SK-N-SH (cell line): ENCODE measurements around the gene SF3A1. TPM values are rescaled to one million over a fixed set of nuclear protein-coding genes. Genes with fewer than 3 reads are reported as not detected.

Experiments used
- CTCF ChIA-PET: fragments of 300-600, 350-600 bp; formaldehyde crosslinking; extraction: SDS; loops from one replicate; lab custom pipeline; 2021; lab: Yijun Ruan, JAX
- POLR2A ChIA-PET: fragments of 350-600 bp; sonication (Branson Sonifier 250); formaldehyde crosslinking; extraction: SDS; loops from one replicate; lab custom pipeline; 2020; ENCODE audit warnings: antibody characterized with exemption, inconsistent platforms; lab: Yijun Ruan, JAX
- DNase-seq: peaks from one replicate; pipeline ENCODE4 v3.0.0; 2012
- H2AFZ ChIP-seq: fragments of 200-600 bp; sonication (generic); 2 replicates; pipeline ENCODE4 v1.8.1; 2016; ENCODE audit warnings: antibody characterized with exemption, mild to moderate bottlenecking, low read depth
- H3F3A ChIP-seq: fragments of 200-600 bp; sonication (generic); replicated peaks from 2 replicates; pipeline ENCODE3; 2016; ENCODE audit warnings: antibody characterized with exemption, mild to moderate bottlenecking; ENCODE audit not compliant: insufficient read depth
- H3K27ac ChIP-seq, 2 experiments: fragments of 200-500 bp in 1 of 2; fragments of 200-600 bp in 1 of 2; sonication (Bioruptor generic) in 1 of 2; sonication (generic), shearing (Covaris generic) in 1 of 2; 2 replicates each; pipeline versions ENCODE4 v1.5.1 to v1.6.1; 2014 to 2016; ENCODE audit warnings: low read depth in 2 of 2, inconsistent platforms in 1 of 2, low read length in 1 of 2, mild to moderate bottlenecking in 1 of 2, mixed read lengths in 1 of 2
- H3K27me3 ChIP-seq: fragments of 200-600 bp; sonication (generic), shearing (Covaris generic); 2 replicates; pipeline ENCODE4 v1.6.1; 2016; ENCODE audit warnings: mixed run types; ENCODE audit not compliant: insufficient read depth
- H3K36me3 ChIP-seq, 2 experiments: fragments of 200-500 bp in 1 of 2; fragments of 200-600 bp in 1 of 2; sonication (Bioruptor generic) in 1 of 2; sonication (generic) in 1 of 2; replicated peaks in 1 of 2; 2 replicates each; pipeline versions ENCODE3 to v1.5.1; 2014 to 2016; ENCODE audit warnings: low read length in 1 of 2, mild to moderate bottlenecking in 1 of 2; ENCODE audit not compliant: insufficient read depth in 2 of 2, control insufficient read depth in 1 of 2
- H3K4me1 ChIP-seq, 2 experiments: fragments of 200-500 bp in 1 of 2; fragments of 200-600 bp in 1 of 2; sonication (Bioruptor generic) in 1 of 2; sonication (generic), shearing (Covaris generic) in 1 of 2; 2 replicates each; pipeline versions ENCODE4 v1.5.1 to v1.6.1; 2014 to 2016; ENCODE audit warnings: low read depth in 1 of 2, low read length in 1 of 2, mixed run types in 1 of 2; ENCODE audit not compliant: insufficient read depth in 2 of 2, control insufficient read depth in 1 of 2
- H3K4me2 ChIP-seq: fragments of 200-600 bp; sonication (generic), shearing (Covaris generic); 2 replicates; pipeline ENCODE4 v1.6.1; 2017; ENCODE audit warnings: mixed run types
- H3K4me3 ChIP-seq, 2 experiments: fragments of 200-500 bp in 1 of 2; fragments of 200-600 bp in 1 of 2; sonication (Bioruptor generic) in 1 of 2; sonication (generic), shearing (Covaris generic) in 1 of 2; 2 replicates each; pipeline versions ENCODE4 v1.5.1 to v1.8.1; 2014 to 2016; ENCODE audit warnings: low read depth in 2 of 2, inconsistent platforms in 1 of 2, low read length in 1 of 2, mild to moderate bottlenecking in 1 of 2, mixed read lengths in 1 of 2, moderate library complexity in 1 of 2
- H3K79me2 ChIP-seq: fragments of 200-600 bp; sonication (generic); 2 replicates; pipeline ENCODE4 v1.8.1; 2017; ENCODE audit warnings: mild to moderate bottlenecking; ENCODE audit not compliant: insufficient read depth
- H3K9ac ChIP-seq: fragments of 200-600 bp; sonication (generic); 2 replicates; pipeline ENCODE4 v1.6.1; 2017; ENCODE audit warnings: mixed run types
- H3K9me2 ChIP-seq: fragments of 200-600 bp; sonication (generic); 2 replicates; pipeline ENCODE4 v1.6.1; 2017; ENCODE audit warnings: mixed run types
- H3K9me3 ChIP-seq: fragments of 200-600 bp; sonication (generic); 2 replicates; pipeline ENCODE4 v1.6.1; 2017; ENCODE audit warnings: mixed run types, mild to moderate bottlenecking, moderate library complexity
- H4K20me1 ChIP-seq: fragments of 200-600 bp; sonication (generic); 2 replicates; pipeline ENCODE4 v1.6.1; 2017; ENCODE audit warnings: mild to moderate bottlenecking, mixed run types; ENCODE audit not compliant: insufficient read depth
- CHD2 ChIP-seq: fragments of 150-350 bp; IDR thresholded peaks from 2 replicates; pipeline ENCODE4 v1.6.1; 2018; ENCODE audit warnings: low read length; ENCODE audit not compliant: partially characterized antibody
- EP300 ChIP-seq, 2 experiments: IDR thresholded peaks; 2 replicates each; pipeline versions ENCODE4 v1.4.0 to v1.6.1; 2012; ENCODE audit warnings: borderline replicate concordance in 1 of 2, low read depth in 1 of 2, low read length in 1 of 2
- FOSL2 ChIP-seq: IDR thresholded peaks from 2 replicates; pipeline ENCODE4 v1.4.0; 2012; ENCODE audit warnings: low read depth, mild to moderate bottlenecking, moderate library complexity, borderline replicate concordance
- FOXM1 ChIP-seq: IDR thresholded peaks from 2 replicates; pipeline ENCODE4 v1.4.0; 2012; ENCODE audit warnings: low read depth, mild to moderate bottlenecking
- JUND ChIP-seq: IDR thresholded peaks from 2 replicates; pipeline ENCODE4 v1.4.0; 2012
- MEF2A ChIP-seq: IDR thresholded peaks from 2 replicates; pipeline ENCODE4 v1.4.0; 2012; ENCODE audit warnings: low read depth, borderline replicate concordance
- MXI1 ChIP-seq: IDR thresholded peaks from 2 replicates; pipeline ENCODE4 v1.6.1; 2012; ENCODE audit warnings: mild to moderate bottlenecking, low read depth, low read length, improper control_type of control experiment
- NRF1 ChIP-seq: IDR thresholded peaks from 2 replicates; pipeline ENCODE4 v1.6.1; 2012; ENCODE audit warnings: low read depth, mild to moderate bottlenecking, low read length
- RAD21 ChIP-seq: IDR thresholded peaks from 2 replicates; pipeline ENCODE4 v1.6.1; 2012; ENCODE audit warnings: mild to moderate bottlenecking, low read length
- RFX5 ChIP-seq: IDR thresholded peaks from 2 replicates; pipeline ENCODE4 v1.6.1; 2012; ENCODE audit warnings: mild to moderate bottlenecking, improper control_type of control experiment, low read length
- SIN3A ChIP-seq: IDR thresholded peaks from 2 replicates; pipeline ENCODE4 v1.6.1; 2012; ENCODE audit warnings: low read depth, mild to moderate bottlenecking, low read length, moderate library complexity, borderline replicate concordance
- TEAD4 ChIP-seq: IDR thresholded peaks from 2 replicates; pipeline ENCODE4 v1.4.0; 2012; ENCODE audit warnings: mild to moderate bottlenecking, borderline replicate concordance; ENCODE audit not compliant: insufficient read depth
- YY1 ChIP-seq: IDR thresholded peaks from 2 replicates; pipeline ENCODE4 v1.4.0; 2012; ENCODE audit warnings: low read depth, mild to moderate bottlenecking
- WGBS: methylation state at CpG from one replicate; pipeline ENCODE4 v1.1.6; 2017; ENCODE audit warnings: low lambda C conversion rate; 5-methylcytosine and 5-hydroxymethylcytosine counted together
- polyA plus RNA-seq, 3 experiments: library from polyadenylated mRNA; depleted of rRNA; stranded (reverse); fragments of >200 nt; gene quantifications; 2 replicates each; pipeline ENCODE4 v1.2.3, GENCODE V29; 2012
- TF ChIP-seq, protein P1 (sequence below): fragments of 200-600 bp; sonication (generic); IDR thresholded peaks from 2 replicates; pipeline ENCODE4 v1.6.1; 2017; ENCODE audit warnings: antibody characterized with exemption, mild to moderate bottlenecking, moderate library complexity
- TF ChIP-seq, protein P2 (sequence below): IDR thresholded peaks from 2 replicates; pipeline ENCODE4 v1.4.0; 2012; ENCODE audit warnings: low read depth, borderline replicate concordance
- TF ChIP-seq, protein P3 (sequence below): fragments of 150-350 bp; IDR thresholded peaks from 2 replicates; pipeline ENCODE4 v1.6.1; 2016; ENCODE audit warnings: mild to moderate bottlenecking, low read depth, low read length
- TF ChIP-seq, protein P4 (sequence below): IDR thresholded peaks from 2 replicates; pipeline ENCODE4 v1.6.1; 2012; ENCODE audit warnings: mild to moderate bottlenecking, low read depth, low read length, moderate library complexity

Gene SF3A1
- polyA plus RNA-seq, 1 of the 3 experiments (the other 2 are of a cell fraction): 75.2 TPM

DNA sequence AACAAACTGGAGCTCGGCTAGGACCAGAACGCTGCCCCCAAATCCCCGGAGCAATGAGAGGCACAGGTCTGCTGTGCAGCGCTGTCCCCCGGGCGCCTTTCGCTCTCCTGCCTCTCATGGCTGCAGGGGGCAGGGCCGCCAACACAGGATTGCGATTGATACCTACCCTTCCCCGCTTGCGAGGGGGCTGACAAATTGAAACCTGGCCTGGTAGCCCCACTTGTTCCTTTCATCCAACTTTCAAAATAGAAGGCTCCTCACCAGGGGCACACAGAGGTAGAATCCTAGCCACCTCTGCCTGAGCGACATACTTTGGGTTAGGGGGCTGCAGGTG lies 66.7 kb downstream of the SF3A1 start:
- Histone ChIP-seq H3K79me2 (no peaks in the 10 kb centered on the region), H2AFZ (peak overlapping the region; percentile 66; the same call in 1 of the 2 replicates), H3K9me2 (no peaks in the 10 kb centered on the region), H3K9me3 (no peaks in the 10 kb centered on the region), H3K9ac (no peak overlapping the region), H3K27me3 (no peaks in the 10 kb centered on the region), H3K4me1 (peaks cover 16 to 30% of the 10 kb centered on the region in 2 experiments; a peak in 2 of 4 replicates), H3K27ac (peak overlapping the region; percentile 39 to 74; a peak in 3 of 4 replicates), H3K36me3 (peaks cover 0 to 34% of the 10 kb centered on the region in 2 experiments), H3K4me3 (peak overlapping the region; percentile 35 to 51), H3F3A (peaks cover 17% of the 10 kb centered on the region), H4K20me1 (peaks cover 4% of the 10 kb centered on the region; the same call in 1 of the 2 replicates), H3K4me2 (peak overlapping the region; percentile 95)
- DNase-seq: no peak
- CTCF ChIA-PET: interaction anchor here (0.6 to 12.9 kb wide), 7 partner anchors 25 to 1457 kb away, joined by 3 to 228 read pairs (median 31); partner anchors contain the start of genes RNF215, SEC14L2 and TBC1D10A
- no peak for TF ChIP-seq TEAD4
- WGBS: 100% methylated on average over 1 of the region's 12 CpGs
- POLR2A ChIA-PET: interaction anchor here (1.4 to 3.5 kb wide), 3 partner anchors 37 to 97 kb away, joined by 4 to 10 read pairs (median 7); partner anchors contain the start of genes CCDC157, RNF215, SF3A1 and TBC1D10A

DNA sequence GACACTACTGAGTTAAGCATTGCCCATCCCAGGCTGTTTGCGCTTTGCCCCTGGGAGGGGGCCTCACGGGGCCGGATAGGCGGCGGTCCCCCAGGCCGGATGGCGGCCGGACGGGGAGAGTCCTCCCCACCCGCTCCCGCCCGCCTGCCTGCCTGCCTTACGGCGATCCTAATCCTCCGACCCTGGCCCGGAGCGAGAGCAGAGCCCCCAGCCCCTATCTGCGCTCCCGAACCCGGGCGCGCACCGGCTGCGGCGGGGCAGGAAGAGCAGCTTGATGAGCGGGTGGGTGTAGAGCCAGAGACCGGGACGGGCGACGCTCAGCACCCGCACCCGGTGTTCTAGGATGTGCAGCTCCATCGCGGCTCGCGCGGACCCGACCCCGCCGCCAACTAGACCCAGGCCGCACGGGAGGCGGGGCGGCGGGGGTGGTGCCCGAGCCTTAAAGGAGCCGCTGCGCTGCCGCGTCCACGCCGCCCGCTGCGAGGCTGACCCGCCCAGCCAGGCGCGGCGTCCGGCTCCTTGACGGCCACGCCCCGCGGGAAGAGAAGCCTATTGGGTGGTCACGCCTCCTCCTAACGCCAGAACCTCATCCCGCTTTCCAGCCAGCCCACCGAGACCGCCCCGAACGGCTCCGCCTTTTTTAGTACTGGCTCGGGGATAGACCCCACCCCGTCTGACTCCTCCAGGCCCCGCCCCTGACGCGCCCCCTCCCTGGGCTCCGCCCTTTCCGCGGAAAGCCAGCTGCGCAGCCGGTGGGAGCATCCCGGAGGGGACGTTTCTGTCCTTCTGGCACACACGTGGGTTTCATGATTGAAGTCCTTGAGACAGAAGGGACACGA lies 67.3 kb downstream of the SF3A1 start, which contains the start of gene CASTOR1:
Gene CASTOR1, minus strand, starts transcription at position 365 of the 839 bp plus-strand sequence. Its CDS starts 8 bp downstream, at position 357.
- H3K4me1 ChIP-seq: peaks cover 16 to 30% of the 10 kb centered on the region in 2 experiments; a peak in 2 of 4 replicates
- peaks cover 17% of the 10 kb centered on the region for H3F3A ChIP-seq
- H3K27ac ChIP-seq: peak within 1 kb of the TSS; percentile 53 to 74
- TF ChIP-seq MEF2A (no peak), NRF1 (peak; percentile 51), CHD2 (peak; percentile 13), SIN3A (peak; percentile 43; the same call in 1 of the 2 replicates), FOXM1 (no peak), RFX5 (no peak), RAD21 (no peak), FOSL2 (no peak), MXI1 (peak; percentile 94), JUND (no peak), EP300 (IDR thresholded peaks at IDR 0.05; ENCODE audit: borderline replicate concordance in 1 of 2, low read depth in 1 of 2, low read length in 1 of 2) (no peak), YY1 (no peak)
- TF ChIP-seq, protein P1, sequence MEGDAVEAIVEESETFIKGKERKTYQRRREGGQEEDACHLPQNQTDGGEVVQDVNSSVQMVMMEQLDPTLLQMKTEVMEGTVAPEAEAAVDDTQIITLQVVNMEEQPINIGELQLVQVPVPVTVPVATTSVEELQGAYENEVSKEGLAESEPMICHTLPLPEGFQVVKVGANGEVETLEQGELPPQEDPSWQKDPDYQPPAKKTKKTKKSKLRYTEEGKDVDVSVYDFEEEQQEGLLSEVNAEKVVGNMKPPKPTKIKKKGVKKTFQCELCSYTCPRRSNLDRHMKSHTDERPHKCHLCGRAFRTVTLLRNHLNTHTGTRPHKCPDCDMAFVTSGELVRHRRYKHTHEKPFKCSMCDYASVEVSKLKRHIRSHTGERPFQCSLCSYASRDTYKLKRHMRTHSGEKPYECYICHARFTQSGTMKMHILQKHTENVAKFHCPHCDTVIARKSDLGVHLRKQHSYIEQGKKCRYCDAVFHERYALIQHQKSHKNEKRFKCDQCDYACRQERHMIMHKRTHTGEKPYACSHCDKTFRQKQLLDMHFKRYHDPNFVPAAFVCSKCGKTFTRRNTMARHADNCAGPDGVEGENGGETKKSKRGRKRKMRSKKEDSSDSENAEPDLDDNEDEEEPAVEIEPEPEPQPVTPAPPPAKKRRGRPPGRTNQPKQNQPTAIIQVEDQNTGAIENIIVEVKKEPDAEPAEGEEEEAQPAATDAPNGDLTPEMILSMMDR: no peak
- TF ChIP-seq, protein P2, sequence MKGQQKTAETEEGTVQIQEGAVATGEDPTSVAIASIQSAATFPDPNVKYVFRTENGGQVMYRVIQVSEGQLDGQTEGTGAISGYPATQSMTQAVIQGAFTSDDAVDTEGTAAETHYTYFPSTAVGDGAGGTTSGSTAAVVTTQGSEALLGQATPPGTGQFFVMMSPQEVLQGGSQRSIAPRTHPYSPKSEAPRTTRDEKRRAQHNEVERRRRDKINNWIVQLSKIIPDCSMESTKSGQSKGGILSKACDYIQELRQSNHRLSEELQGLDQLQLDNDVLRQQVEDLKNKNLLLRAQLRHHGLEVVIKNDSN: no peak
- TF ChIP-seq, protein P3, sequence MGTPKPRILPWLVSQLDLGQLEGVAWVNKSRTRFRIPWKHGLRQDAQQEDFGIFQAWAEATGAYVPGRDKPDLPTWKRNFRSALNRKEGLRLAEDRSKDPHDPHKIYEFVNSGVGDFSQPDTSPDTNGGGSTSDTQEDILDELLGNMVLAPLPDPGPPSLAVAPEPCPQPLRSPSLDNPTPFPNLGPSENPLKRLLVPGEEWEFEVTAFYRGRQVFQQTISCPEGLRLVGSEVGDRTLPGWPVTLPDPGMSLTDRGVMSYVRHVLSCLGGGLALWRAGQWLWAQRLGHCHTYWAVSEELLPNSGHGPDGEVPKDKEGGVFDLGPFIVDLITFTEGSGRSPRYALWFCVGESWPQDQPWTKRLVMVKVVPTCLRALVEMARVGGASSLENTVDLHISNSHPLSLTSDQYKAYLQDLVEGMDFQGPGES: no peak
- TF ChIP-seq, protein P4, sequence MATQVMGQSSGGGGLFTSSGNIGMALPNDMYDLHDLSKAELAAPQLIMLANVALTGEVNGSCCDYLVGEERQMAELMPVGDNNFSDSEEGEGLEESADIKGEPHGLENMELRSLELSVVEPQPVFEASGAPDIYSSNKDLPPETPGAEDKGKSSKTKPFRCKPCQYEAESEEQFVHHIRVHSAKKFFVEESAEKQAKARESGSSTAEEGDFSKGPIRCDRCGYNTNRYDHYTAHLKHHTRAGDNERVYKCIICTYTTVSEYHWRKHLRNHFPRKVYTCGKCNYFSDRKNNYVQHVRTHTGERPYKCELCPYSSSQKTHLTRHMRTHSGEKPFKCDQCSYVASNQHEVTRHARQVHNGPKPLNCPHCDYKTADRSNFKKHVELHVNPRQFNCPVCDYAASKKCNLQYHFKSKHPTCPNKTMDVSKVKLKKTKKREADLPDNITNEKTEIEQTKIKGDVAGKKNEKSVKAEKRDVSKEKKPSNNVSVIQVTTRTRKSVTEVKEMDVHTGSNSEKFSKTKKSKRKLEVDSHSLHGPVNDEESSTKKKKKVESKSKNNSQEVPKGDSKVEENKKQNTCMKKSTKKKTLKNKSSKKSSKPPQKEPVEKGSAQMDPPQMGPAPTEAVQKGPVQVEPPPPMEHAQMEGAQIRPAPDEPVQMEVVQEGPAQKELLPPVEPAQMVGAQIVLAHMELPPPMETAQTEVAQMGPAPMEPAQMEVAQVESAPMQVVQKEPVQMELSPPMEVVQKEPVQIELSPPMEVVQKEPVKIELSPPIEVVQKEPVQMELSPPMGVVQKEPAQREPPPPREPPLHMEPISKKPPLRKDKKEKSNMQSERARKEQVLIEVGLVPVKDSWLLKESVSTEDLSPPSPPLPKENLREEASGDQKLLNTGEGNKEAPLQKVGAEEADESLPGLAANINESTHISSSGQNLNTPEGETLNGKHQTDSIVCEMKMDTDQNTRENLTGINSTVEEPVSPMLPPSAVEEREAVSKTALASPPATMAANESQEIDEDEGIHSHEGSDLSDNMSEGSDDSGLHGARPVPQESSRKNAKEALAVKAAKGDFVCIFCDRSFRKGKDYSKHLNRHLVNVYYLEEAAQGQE: no peak

More for the DNA sequence above, 67.3 kb downstream of the SF3A1 start, which contains the start of gene CASTOR1:
- no peaks in the 10 kb centered on the region for H3K9me2 ChIP-seq
- H3K4me2 ChIP-seq: peak within 1 kb of the TSS; percentile 95
- H3K27me3 ChIP-seq: no peaks in the 10 kb centered on the region
- peak within 1 kb of the TSS; percentile 80; the same call in 1 of the 2 replicates for H2AFZ ChIP-seq
- CTCF ChIA-PET: interaction anchor here (0.6 to 12.9 kb wide), 19 partner anchors 9 to 1457 kb away, joined by 3 to 228 read pairs (median 8); partner anchors contain the start of genes CCDC157, RNF215, SEC14L2 and SF3A1
- WGBS: under 1% methylated on average over 26 of the region's 85 CpGs
- H3K4me3 ChIP-seq: peak within 1 kb of the TSS; percentile 83 to 84
- H3K9me3 ChIP-seq: no peaks in the 10 kb centered on the region
- H3K36me3 ChIP-seq: peaks cover 0 to 29% of the 10 kb centered on the region in 2 experiments
- DNase-seq: peak; percentile 99
- H3K79me2 ChIP-seq: no peaks in the 10 kb centered on the region
- H3K9ac ChIP-seq: peak within 1 kb of the TSS; percentile 76
- H4K20me1 ChIP-seq: peaks cover 4% of the 10 kb centered on the region; the same call in 1 of the 2 replicates
- POLR2A ChIA-PET: interaction anchor here (1.1 to 3.5 kb wide), 5 partner anchors 24 to 98 kb away, joined by 3 to 10 read pairs (median 4); partner anchors contain the start of genes CCDC157, RNF215, SF3A1 and TBC1D10A
